CD8-positive, alpha-beta memory T cell (primary cell): ENCODE results near the gene EGR4. TPM values are rescaled to one million over a fixed set of nuclear protein-coding genes. Genes with fewer than 3 reads are reported as not detected.

Experiments
- CTCF ChIA-PET: fragments of 350-600 bp; sonication (Branson Sonifier 250); formaldehyde crosslinking; loops from one replicate; lab custom pipeline; 2021; ENCODE audit warnings: antibody characterized with exemption; lab: Charles Lee
- POLR2A ChIA-PET: fragments of 350-600 bp; sonication (Branson Sonifier 250); formaldehyde crosslinking; loops from one replicate; lab custom pipeline; 2021; ENCODE audit warnings: antibody characterized with exemption; lab: Charles Lee
- DNase-seq, 5 donors: peaks; one replicate each; pipeline versions ENCODE4 v3.0.0 to v3.0.0-alpha.2; 2020 to 2022; ENCODE audit warnings: mixed read lengths in 1 of 5
- H3K27ac ChIP-seq: one replicate; pipeline ENCODE4 v1.7.0; 2013; ENCODE audit warnings: low read depth, mild to moderate bottlenecking, low read length, moderate library complexity
- H3K27me3 ChIP-seq: 2 replicates; pipeline ENCODE4 v1.7.0; 2013; ENCODE audit warnings: low read length, mild to moderate bottlenecking; ENCODE audit not compliant: insufficient read depth, poor library complexity, severe bottlenecking
- H3K36me3 ChIP-seq: 2 replicates; pipeline ENCODE4 v1.7.0; 2013; ENCODE audit warnings: mild to moderate bottlenecking, low read length, moderate library complexity; ENCODE audit not compliant: insufficient read depth
- H3K4me1 ChIP-seq: 2 replicates; pipeline ENCODE4 v1.7.0; 2013; ENCODE audit warnings: mild to moderate bottlenecking, low read length, moderate library complexity; ENCODE audit not compliant: insufficient read depth
- H3K4me3 ChIP-seq: 2 replicates; pipeline ENCODE4 v1.7.0; 2013; ENCODE audit warnings: mild to moderate bottlenecking, low read length
- H3K9me3 ChIP-seq: 2 replicates; pipeline ENCODE4 v1.7.0; 2013; ENCODE audit warnings: mild to moderate bottlenecking, low read length
- H3K27ac Mint-ChIP-seq, 8 donors: one replicate each; pipeline ENCODE4 v1.8.0; 2020 to 2021; ENCODE audit warnings: mixed read lengths in 8 of 8, mild to moderate bottlenecking in 6 of 8, inconsistent platforms in 3 of 8, moderate library complexity in 3 of 8
- H3K27me3 Mint-ChIP-seq, 2 donors: one replicate each; pipeline ENCODE4 v1.8.0; 2020 to 2021; ENCODE audit warnings: mixed read lengths in 2 of 2, mild to moderate bottlenecking in 1 of 2, moderate library complexity in 1 of 2
- H3K36me3 Mint-ChIP-seq, 3 donors: one replicate each; pipeline ENCODE4 v1.8.0; 2020 to 2021; ENCODE audit warnings: mixed read lengths in 3 of 3, inconsistent platforms in 1 of 3, mild to moderate bottlenecking in 1 of 3
- H3K4me1 Mint-ChIP-seq, 3 donors: one replicate each; pipeline ENCODE4 v1.8.0; 2020 to 2021; ENCODE audit warnings: mixed read lengths in 3 of 3, inconsistent platforms in 1 of 3, mild to moderate bottlenecking in 1 of 3
- H3K4me3 Mint-ChIP-seq, 7 donors: one replicate each; pipeline ENCODE4 v1.8.0; 2020 to 2021; ENCODE audit warnings: mixed read lengths in 7 of 7, mild to moderate bottlenecking in 6 of 7, moderate library complexity in 4 of 7, inconsistent platforms in 2 of 7
- H3K9me3 Mint-ChIP-seq, 5 donors: one replicate each; pipeline ENCODE4 v1.8.0; 2020 to 2022; ENCODE audit warnings: mixed read lengths in 5 of 5, mild to moderate bottlenecking in 3 of 5, moderate library complexity in 2 of 5, inconsistent platforms in 1 of 5
- polyA plus RNA-seq: library from polyadenylated mRNA; unstranded; fragments of 300-500 nt; fragmentation: Illumina TruSeq; gene quantifications from one replicate; pipeline ENCODE4 v1.2.3, GENCODE V29; 2021
- total RNA-seq, 2 experiments: library from RNA; stranded (reverse); gene quantifications; one replicate each; pipeline ENCODE4 v1.2.3, GENCODE V29; 2021

The EGR4 gene
- total and polyA plus RNA-seq, 3 experiments from 2014 or later = 0.31 to 0.55 TPM; not detected in 1

GRCh38 chr2:73256618-73256922, 36.8 kb downstream of the EGR4 start:
- Histone ChIP-seq H3K36me3 (peaks cover 20% of the 10 kb centered on the region), H3K4me3 (no peak overlapping the region), H3K4me1 (no peaks in the 10 kb centered on the region), H3K27me3 (no peaks in the 10 kb centered on the region), H3K9me3 (no peaks in the 10 kb centered on the region), H3K27ac (no peak overlapping the region)
- Mint-ChIP-seq H3K4me1 (peaks cover 0 to 15% (median 2%) of the 10 kb centered on the region in 3 donors), H3K4me3 (no peak overlapping the region), H3K27ac (peak overlapping the region in 2 of 8 donors; percentile 3 to 54), H3K9me3 (no peaks in the 10 kb centered on the region), H3K36me3 (peaks cover 0 to 55% (median 4%) of the 10 kb centered on the region in 3 donors), H3K27me3 (peaks cover 0 to 2% of the 10 kb centered on the region in 2 donors)
- CTCF ChIA-PET = interaction anchor here (1.2 kb wide), 1 partner anchor 44 kb away, joined by 6 read pairs; no protein-coding TSS in a partner anchor
- DNase-seq = no peak
- POLR2A ChIA-PET = no interaction called here

- H3K27me3 Mint-ChIP-seq = peaks cover 0 to 2% of the 10 kb centered on the region in 2 donors
- H3K9me3 ChIP-seq = no peaks in the 10 kb centered on the region
- H3K27ac Mint-ChIP-seq = peak overlapping the region in 4 of 8 donors; percentile 3 to 82 (median 42)
- POLR2A ChIA-PET = no interaction called here
- peaks cover 20% of the 10 kb centered on the region for H3K36me3 ChIP-seq
- H3K36me3 Mint-ChIP-seq = peaks cover 0 to 55% (median 4%) of the 10 kb centered on the region in 3 donors
- H3K27me3 ChIP-seq = no peaks in the 10 kb centered on the region
- no peak overlapping the region for H3K27ac ChIP-seq
- DNase-seq = no peak
- H3K4me1 ChIP-seq = no peaks in the 10 kb centered on the region
- CTCF ChIA-PET = no interaction called here
- H3K4me1 Mint-ChIP-seq = peaks cover 0 to 15% (median 2%) of the 10 kb centered on the region in 3 donors
- no peaks in the 10 kb centered on the region for H3K9me3 Mint-ChIP-seq
- no peak overlapping the region for H3K4me3 ChIP-seq
- no peak overlapping the region for H3K4me3 Mint-ChIP-seq
Observed at GRCh38 chr2:73255907-73256617, 37.3 kb downstream of the EGR4 start.

GRCh38 chr2:73255007-73255644, 38.2 kb downstream of the EGR4 start:
- H3K9me3 Mint-ChIP-seq = no peaks in the 10 kb centered on the region
- CTCF ChIA-PET = no interaction called here
- no peak overlapping the region for H3K4me3 Mint-ChIP-seq
- peaks cover 25% of the 10 kb centered on the region for H3K36me3 ChIP-seq
- peaks cover 0 to 61% (median 11%) of the 10 kb centered on the region in 3 donors for H3K36me3 Mint-ChIP-seq
- DNase-seq = no peak
- peaks cover 0 to 2% of the 10 kb centered on the region in 2 donors for H3K27me3 Mint-ChIP-seq
- no peaks in the 10 kb centered on the region for H3K9me3 ChIP-seq
- POLR2A ChIA-PET = no interaction called here
- H3K4me1 Mint-ChIP-seq = peaks cover 0 to 15% (median 2%) of the 10 kb centered on the region in 3 donors
- no peaks in the 10 kb centered on the region for H3K4me1 ChIP-seq
- H3K4me3 ChIP-seq = no peak overlapping the region
- no peak overlapping the region for H3K27ac ChIP-seq
- peak overlapping the region in 2 of 8 donors; percentile 15 to 47 for H3K27ac Mint-ChIP-seq
- no peaks in the 10 kb centered on the region for H3K27me3 ChIP-seq

- ChIA-PET POLR2A (no interaction called here), CTCF (no interaction called here)
- H3K36me3 ChIP-seq = peaks cover 31% of the 10 kb centered on the region
- no peak overlapping the region for H3K4me3 ChIP-seq
- Mint-ChIP-seq H3K9me3 (no peaks in the 10 kb centered on the region), H3K27me3 (peaks cover 0 to 2% of the 10 kb centered on the region in 2 donors), H3K4me1 (peaks cover 0 to 15% (median 2%) of the 10 kb centered on the region in 3 donors), H3K4me3 (no peak overlapping the region), H3K36me3 (peaks cover 2 to 61% (median 8%) of the 10 kb centered on the region in 3 donors), H3K27ac (peak overlapping the region in 2 of 8 donors; percentile 7 to 27)
- H3K27ac ChIP-seq = no peak overlapping the region
- H3K4me1 ChIP-seq = no peaks in the 10 kb centered on the region
- no peaks in the 10 kb centered on the region for H3K9me3 ChIP-seq
- no peak for DNase-seq
- H3K27me3 ChIP-seq = no peaks in the 10 kb centered on the region
Observed at GRCh38 chr2:73254343-73255006, 38.9 kb downstream of the EGR4 start.

GRCh38 chr2:73253901-73254300, 39.4 kb downstream of the EGR4 start:
- Histone ChIP-seq H3K36me3 (peaks cover 37% of the 10 kb centered on the region), H3K9me3 (no peaks in the 10 kb centered on the region), H3K27me3 (no peaks in the 10 kb centered on the region), H3K27ac (no peak overlapping the region), H3K4me1 (no peaks in the 10 kb centered on the region), H3K4me3 (no peak overlapping the region)
- H3K4me1 Mint-ChIP-seq = peaks cover 0 to 15% (median 2%) of the 10 kb centered on the region in 3 donors
- POLR2A ChIA-PET = no interaction called here
- H3K27me3 Mint-ChIP-seq = peaks cover 0 to 2% of the 10 kb centered on the region in 2 donors
- no peaks in the 10 kb centered on the region for H3K9me3 Mint-ChIP-seq
- no peak for DNase-seq
- H3K4me3 Mint-ChIP-seq = no peak overlapping the region
- CTCF ChIA-PET = no interaction called here
- no peak overlapping the region for H3K27ac Mint-ChIP-seq
- peaks cover 4 to 61% (median 8%) of the 10 kb centered on the region in 3 donors for H3K36me3 Mint-ChIP-seq

- POLR2A ChIA-PET = no interaction called here
- Histone ChIP-seq H3K27me3 (no peaks in the 10 kb centered on the region), H3K36me3 (peaks cover 42% of the 10 kb centered on the region), H3K4me1 (no peaks in the 10 kb centered on the region), H3K4me3 (no peak overlapping the region), H3K27ac (no peak overlapping the region), H3K9me3 (no peaks in the 10 kb centered on the region)
- H3K27ac Mint-ChIP-seq = peak overlapping the region in 3 of 8 donors; percentile 58 to 77 (median 60)
- CTCF ChIA-PET = no interaction called here
- H3K4me1 Mint-ChIP-seq = peaks cover 0 to 15% (median 2%) of the 10 kb centered on the region in 3 donors
- peaks cover 0 to 2% of the 10 kb centered on the region in 2 donors for H3K27me3 Mint-ChIP-seq
- DNase-seq = no peak
- H3K4me3 Mint-ChIP-seq = no peak overlapping the region
- no peaks in the 10 kb centered on the region for H3K9me3 Mint-ChIP-seq
- peaks cover 4 to 62% (median 8%) of the 10 kb centered on the region in 3 donors for H3K36me3 Mint-ChIP-seq
Observed at GRCh38 chr2:73253400-73253799, 39.9 kb downstream of the EGR4 start.

- H3K27ac Mint-ChIP-seq = no peak overlapping the region
- no peak overlapping the region for H3K4me3 Mint-ChIP-seq
- H3K4me1 Mint-ChIP-seq = peaks cover 0 to 7% (median 2%) of the 10 kb centered on the region in 3 donors
- ChIA-PET POLR2A (no interaction called here), CTCF (no interaction called here)
- H3K4me1 ChIP-seq = no peaks in the 10 kb centered on the region
- peaks cover 0 to 2% of the 10 kb centered on the region in 2 donors for H3K27me3 Mint-ChIP-seq
- H3K4me3 ChIP-seq = no peak overlapping the region
- H3K9me3 Mint-ChIP-seq = no peaks in the 10 kb centered on the region
- no peak for DNase-seq
- no peaks in the 10 kb centered on the region for H3K27me3 ChIP-seq
- H3K36me3 Mint-ChIP-seq = peaks cover 4 to 71% (median 11%) of the 10 kb centered on the region in 3 donors
- H3K36me3 ChIP-seq = peaks cover 47% of the 10 kb centered on the region
- H3K9me3 ChIP-seq = no peaks in the 10 kb centered on the region
- H3K27ac ChIP-seq = no peak overlapping the region
Observed at GRCh38 chr2:73252238-73253027, 40.9 kb downstream of the EGR4 start.
